Activated CD4-positive, alpha-beta T cell treated with anti-CD3 and anti-CD28 coated beads, Interleukin-2, Interleukin-4, amounts not matched to agents 100 ng/mL and 50 ng/mL, durations not matched to agents 16 hours and 8 hours (primary cell): ENCODE data around the gene ADGRF3.
"Not testable (repeated sequence)": the region's sequence is repeated elsewhere in the genome, so short reads cannot be mapped to it uniquely, and the experiment has no call there.

ENCODE experiments used
- DNase-seq: peaks from one replicate; pipeline ENCODE4 v3.0.0-alpha.2; 2020; ENCODE audit warnings: low spot score

The ADGRF3 gene

GRCh38 chr2:26349690-26350089, 3.1 kb upstream of the ADGRF3 start:
- no peak for DNase-seq

DNA sequence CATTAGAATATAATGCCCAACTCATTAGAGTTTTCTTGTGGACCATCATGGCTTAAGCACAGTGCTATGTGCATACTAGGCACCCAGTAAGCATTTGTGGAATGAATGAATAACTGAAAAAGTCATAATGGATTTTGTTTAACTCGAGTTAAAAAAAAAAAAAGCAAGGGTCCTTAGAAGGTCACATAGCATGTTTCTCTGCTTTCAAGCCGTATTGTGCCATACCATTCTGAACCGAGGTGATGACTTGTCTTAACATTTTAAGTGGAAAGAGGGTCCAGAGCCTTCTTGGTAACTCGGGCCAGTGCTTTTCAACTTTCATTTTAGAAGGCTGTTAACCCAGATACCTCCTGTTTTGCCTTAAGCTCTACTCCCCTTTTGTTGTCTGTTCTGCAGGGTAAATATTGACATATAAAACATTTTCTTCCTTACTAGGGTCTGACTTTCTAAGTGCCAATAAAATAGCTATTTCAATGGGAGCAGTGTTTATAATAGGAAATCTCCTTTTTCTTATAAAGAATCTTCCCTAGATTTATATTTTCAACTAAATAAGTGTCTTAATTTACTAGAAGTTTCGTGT, 787 bp upstream of the ADGRF3 start:
- DNase-seq = no peak

DNA sequence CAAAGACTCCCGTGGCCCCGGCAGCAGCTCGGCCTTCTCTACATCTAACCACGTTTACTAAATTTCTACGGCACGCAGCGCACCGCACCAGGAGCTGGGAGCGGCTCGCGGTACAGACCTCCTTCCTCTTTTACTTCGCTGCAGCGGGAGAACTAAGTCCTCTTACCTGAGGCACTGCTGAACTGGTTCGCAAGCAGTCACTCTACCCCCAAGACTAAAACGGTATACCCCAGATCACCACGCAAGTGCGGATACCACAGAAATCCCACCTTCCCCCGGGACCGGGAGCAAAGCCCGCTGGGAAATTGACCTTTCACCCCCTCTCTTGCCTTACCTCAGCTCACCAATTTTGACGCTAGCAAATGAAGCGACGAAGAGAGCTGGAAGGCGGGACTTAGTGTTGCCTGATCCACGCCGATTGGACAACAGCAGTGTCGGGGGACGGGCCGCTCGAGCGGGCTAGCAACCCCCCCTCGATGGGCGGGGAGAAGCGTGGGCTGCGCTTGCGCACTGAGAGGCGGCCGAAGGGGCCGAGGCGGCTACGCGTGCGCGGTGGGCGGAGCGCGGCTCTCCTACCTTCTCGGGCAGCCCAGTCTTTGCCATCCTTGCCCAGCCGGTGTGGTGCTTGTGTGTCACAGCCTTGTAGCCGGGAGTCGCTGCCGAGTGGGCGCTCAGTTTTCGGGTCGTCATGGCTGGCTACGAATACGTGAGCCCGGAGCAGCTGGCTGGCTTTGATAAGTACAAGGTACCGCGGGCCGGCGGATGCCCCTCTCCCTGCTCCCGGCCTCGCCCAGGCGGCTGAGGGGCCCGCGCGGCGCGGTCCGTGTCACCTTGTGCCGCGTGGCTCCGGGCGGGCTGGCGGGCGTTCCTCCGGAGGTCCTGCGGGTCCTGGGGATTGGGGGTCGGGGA, 790 bp downstream of the ADGRF3 start, which contains the start of gene SELENOI:
TSS of gene SELENOI (plus strand) at position 599 of the 909 bp plus-strand sequence. CDS start at position 689, 90 bp downstream.
- peak; percentile 100 for DNase-seq

- no peak for DNase-seq
Observed at GRCh38 chr2:26345283-26345544, 1.4 kb downstream of the ADGRF3 start.

DNA sequence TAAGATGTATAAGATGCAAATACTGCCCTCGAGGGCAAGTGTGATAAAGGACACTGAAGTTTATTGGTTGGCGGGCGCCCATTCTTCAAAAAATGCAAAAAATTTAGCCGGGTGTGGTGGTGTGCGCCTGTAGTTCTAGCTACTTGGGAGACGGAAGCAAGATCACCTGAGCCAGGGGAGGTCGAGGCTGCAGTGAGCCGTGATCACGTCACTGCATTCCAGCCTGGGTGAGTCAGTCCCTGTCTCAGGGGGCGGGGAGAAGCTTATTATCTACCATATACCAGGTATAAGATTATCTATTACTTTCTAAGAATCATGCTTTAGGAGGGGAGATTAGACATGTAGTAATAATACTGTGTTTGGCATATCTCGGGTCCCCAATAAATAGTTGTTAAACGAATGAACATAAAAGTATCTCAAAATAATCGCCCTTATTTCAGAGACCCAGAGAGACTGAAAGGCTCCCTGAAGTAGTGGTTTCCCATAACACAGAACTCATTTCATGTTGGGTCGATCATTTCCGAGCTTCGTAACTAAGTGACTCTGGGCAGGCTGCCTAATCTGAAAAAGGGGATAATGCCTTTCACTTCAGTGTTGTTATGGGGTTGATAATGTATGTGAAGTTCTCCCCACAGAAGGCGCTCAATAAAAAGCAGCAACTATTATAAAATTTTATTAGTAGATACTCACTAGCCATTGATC, 1.9 kb downstream of the ADGRF3 start:
- DNase-seq = no peak

GRCh38 chr2:26340831-26341230, 5.8 kb downstream of the ADGRF3 start:
- DNase-seq = no peak

- DNase-seq = no peak
Observed at GRCh38 chr2:26337298-26337697, 9.3 kb downstream of the ADGRF3 start.

DNA sequence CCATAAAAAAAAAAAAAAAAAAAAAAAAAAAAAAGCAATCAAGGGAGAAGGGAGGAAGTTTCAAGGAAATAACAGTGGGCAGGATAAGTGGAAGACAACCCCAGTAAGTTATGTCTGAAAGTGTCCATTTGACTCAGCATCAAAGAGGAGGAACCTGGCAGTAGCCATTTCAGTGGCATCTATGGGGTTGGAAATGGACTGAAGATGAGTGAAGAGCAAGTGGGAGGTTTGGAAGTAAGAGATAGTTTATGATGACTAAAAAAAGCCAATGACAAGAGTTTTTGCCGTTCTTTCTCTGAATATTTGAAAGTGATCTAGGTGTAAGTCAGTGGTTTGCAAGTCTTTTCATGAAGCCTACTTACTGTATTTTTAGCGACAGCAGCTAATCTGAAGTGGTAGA, 9.9 kb downstream of the ADGRF3 start:
- no peak for DNase-seq

DNA sequence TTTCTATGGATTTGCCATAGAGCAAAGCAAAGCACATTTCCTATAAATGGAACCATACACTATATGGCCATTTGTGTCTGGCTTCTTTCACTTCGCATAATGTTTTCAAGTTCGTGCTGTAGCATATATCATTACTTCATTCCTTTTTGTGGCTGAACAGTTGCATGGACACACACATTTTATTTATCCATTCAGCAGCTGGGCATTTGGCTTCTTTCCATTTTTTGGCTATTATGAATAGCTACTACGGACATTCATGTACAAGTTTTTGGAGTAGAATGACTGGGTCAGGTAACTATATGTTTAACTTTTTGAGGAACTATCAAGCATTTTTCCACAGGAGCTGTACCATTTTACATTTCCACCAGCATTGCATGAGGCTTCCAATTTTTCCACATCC, 11.4 kb downstream of the ADGRF3 start:
- DNase-seq = no peak

DNA sequence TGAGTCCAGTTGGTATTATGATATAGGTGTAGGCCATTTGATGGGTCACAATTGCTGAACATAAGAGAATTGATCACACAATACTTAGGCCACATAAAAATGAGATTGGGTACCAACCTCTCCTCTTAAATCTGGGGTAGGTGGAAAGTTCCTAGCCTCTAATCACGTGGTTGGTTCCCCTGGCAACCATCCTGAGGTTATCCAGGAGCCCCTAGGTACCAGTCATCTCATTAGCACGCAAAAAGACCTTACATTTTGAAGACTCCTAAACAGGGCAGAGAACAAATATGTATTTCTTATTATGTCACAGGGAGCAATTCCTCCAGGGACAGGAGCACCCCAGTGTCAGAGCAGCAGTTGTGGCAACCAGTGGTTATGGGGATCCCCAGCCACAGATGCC, 13.3 kb downstream of the ADGRF3 start:
- no peak for DNase-seq

DNA sequence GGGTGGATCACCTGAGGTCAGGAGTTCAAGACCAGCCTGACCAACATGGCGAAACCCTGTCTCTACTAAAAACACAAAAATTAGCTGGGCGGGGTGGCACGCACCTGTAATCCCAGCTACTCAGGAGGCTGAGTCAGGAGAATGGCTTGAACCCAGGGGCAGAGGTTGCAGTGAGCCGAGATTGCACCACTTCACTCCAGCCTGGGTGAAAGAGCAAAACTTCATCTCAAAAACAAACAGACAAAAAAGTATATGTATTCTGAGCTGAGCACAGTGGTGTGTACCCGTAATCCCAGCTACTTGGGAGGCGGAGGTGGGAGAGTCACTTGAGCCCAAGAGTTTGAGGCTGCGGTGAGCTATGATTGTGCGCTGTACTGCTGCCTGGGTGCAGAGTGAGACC, 15.3 kb downstream of the ADGRF3 start:
- not testable (repeated sequence) for DNase-seq

GRCh38 chr2:26330604-26331003, 16.0 kb downstream of the ADGRF3 start:
- DNase-seq = no peak

DNA sequence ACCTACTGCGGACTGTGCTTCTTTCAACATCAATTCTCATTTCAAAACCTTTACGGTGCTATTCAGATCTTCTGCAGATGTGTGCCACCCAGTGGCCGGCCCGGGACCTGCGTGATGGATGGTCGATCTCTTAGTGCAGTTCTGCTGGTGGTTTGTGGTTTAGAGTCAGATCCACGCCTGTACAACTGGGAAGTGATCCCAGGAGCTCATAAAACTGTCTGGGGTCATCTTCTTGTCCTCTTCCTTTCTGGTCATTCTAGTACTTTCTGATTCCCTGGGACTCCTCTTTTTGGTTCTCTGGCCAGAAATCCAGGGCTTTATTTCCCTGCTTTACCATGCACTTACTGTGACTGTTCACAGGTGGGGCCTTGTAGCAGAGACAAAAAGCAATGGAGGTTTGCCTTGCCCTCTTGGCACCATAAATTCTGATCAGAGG, 16.5 kb downstream of the ADGRF3 start:
- DNase-seq = peak; percentile 88

- not testable (repeated sequence) for DNase-seq
Observed at GRCh38 chr2:26329083-26329482, 17.5 kb downstream of the ADGRF3 start.

DNA sequence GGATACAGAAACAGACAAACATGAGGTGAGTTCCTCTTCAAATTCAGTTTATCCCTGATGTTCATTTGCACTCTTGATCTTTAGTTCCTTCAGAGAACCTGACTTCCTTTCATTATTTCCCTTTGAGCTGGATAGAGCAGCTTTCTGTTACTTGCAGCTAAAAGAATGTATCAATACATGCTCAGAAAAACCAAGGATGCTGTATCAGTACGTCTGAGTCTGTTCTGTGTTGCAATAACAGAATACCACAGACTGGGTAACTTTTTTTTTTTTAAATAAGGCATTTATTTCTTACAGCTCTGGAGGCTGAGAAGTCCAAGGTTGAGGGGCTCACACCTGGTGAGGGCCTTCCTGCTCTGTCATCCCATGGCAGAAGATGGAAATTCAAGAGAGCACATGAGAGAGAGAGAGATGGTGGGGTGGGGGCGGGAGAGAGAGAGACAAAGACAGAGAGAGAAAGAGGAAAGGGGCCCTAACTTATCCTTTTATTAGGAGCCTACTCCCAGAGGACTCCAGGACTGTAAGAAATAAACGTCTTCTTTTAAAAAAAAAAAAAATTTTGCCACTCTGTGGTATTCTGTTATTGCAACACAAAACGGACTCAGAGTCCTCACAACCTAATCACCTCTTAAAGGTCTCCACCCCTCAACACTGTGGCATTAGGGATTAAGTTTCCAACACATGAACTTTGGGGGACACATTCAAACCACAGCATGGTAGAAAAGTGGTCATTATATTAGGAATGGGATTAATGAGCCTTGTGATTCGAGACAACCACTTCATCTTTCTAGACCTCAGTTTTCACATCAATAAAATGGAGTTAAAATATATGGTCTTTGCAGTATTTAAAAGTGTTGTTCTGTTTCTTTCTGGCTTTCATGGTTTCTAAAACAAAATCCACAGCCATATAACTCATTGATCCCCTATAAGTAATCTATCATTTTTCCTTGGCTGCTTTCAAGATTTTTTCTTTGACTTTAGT, 19.0 kb downstream of the ADGRF3 start:
- DNase-seq = no peak

GRCh38 chr2:26326514-26326913, 20.1 kb downstream of the ADGRF3 start:
- no peak for DNase-seq

DNA sequence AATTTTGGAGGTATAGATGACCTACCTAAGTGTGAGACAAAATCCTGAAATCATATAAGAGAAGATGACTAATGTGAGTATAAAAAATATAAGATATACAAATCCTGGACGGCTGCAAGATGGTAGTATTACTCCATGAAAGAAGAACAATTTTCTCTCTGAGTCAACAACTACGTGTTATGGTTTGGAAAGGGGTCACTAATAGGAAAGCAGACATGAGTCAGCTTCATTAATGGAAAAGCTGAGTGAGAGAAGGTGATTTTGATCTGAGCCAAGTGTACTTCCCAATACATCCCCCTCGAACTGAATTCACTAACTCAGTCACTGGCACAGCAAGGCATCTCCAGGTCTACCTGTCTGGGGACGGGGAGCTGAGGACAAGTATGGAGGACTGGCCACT, 20.7 kb downstream of the ADGRF3 start:
- no peak for DNase-seq

GRCh38 chr2:26324903-26325302, 21.7 kb downstream of the ADGRF3 start:
- no peak for DNase-seq

GRCh38 chr2:26324479-26324878, 22.1 kb downstream of the ADGRF3 start:
- DNase-seq = not testable (repeated sequence)

- DNase-seq = no peak
Observed at GRCh38 chr2:26318950-26319349, 27.6 kb downstream of the ADGRF3 start.

DNA sequence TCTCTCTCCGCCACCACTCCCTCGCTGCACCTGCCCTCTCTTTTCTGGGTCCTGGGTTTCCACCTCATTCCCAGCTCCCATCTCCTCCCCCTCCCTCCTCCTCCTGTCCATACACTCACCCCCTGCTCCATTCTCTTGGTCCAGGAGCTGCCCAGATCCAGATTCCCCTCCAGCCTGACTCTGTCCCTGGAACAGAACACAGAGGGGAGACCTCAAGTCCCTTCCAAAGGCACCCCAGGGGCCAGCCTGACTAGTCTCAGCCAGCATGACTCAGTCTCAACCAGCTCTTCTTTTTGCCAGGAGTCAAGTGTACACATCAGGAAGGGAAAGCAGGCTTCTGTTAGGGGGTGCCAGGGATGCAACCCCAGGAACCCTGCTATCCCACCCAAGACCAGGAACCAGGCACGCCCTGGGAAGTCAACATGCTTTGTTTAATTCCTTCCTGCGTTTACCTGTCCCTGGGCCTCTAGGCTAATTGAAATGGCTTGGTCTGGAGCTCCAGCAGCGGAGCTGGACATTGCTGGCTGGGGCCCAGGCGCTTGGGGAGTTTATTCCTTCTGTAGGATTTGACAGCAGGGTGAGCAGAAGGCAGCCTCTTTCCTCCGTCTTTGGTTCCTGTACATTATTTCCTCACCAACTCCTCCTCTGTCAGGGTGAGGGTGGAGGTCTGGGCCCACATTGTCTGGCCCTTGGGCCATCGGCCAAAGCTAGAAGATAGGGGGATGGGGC, 29.0 kb downstream of the ADGRF3 start:
- no peak for DNase-seq
